ENCODE measurements around the gene RNF2.
"Not testable (repeated sequence)": the region's sequence is repeated elsewhere in the genome, so short reads cannot be mapped to it uniquely, and the experiment has no call there.

The RNF2 gene

DNA sequence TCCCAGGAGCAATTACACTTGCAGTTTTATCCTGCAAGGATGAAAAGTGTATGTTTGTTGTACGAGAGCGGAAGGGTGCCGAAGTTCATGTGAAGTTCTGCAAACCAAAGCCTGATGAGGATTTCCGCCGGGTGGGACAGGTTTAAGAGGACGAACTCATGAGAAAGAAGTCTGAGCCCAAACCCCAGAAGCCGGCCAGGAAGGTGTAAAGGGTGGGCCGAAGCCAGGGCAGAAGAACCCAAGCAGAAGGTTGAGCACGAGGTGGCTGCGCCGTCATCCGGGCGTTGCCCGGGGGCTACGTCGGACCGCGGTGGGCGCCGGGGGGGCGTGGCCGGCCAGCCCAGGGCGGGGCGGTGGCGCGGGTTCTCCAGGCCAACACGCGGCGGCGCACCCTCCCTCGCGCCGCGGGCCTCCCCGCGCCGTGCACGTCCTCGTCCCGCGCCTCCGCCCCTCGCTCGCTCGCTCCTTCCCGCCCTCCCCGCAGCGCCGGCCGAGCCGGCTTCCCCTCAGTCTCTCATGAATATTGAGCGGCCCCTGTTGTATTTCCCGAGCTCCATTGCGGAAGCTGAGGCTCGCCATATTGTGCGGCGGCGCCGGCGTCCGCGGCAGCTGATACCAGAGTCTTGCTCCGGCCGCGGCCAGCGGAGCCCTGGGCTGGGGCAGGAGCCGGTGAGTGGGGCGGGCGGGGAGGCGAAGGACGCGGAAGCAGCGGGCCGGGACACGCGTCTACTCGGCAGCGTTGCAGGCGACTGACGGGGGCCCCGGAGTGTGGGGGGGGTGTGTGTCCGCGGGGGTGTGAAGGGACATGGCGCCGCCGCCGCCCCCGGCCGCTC is at the start of gene RNF2:
Gene RNF2 (plus strand): TSS at position 578 of the 833 bp plus-strand sequence. CDS start 41,996 bp downstream, outside the sequence.
- peak; percentile 73 for DNase-seq

- DNase-seq, result not testable (repeated sequence)
Measured at GRCh38 chr1:184999974-185000373, 45.4 kb upstream of the RNF2 start.

DNA sequence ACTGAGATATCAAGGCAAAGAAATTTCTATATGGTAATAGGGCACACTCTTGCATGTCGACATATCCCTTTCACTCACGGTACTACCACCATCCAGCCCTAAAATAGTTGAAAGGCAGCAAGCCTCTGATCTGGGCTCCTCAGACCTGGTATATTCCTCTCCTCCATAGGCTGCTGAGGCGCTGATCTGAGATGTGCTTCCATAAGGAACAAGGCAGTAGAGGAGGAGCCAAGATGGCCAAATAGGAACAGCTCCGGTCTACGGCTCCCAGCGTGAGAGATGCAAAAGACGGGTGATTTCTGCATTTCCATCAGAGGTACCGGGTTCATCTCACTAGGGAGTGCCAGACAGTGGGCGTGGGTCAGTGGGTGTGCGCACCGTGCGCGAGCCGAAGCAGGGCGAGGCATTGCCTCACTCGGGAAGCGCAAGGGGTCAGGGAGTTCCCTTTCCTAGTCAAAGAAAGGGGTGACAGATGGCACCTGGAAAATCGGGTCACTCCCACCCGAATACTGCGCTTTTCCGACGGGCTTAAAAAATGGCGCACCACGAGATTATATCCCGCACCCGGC is 44.0 kb upstream of the RNF2 start:
- not testable (repeated sequence) for DNase-seq

DNA sequence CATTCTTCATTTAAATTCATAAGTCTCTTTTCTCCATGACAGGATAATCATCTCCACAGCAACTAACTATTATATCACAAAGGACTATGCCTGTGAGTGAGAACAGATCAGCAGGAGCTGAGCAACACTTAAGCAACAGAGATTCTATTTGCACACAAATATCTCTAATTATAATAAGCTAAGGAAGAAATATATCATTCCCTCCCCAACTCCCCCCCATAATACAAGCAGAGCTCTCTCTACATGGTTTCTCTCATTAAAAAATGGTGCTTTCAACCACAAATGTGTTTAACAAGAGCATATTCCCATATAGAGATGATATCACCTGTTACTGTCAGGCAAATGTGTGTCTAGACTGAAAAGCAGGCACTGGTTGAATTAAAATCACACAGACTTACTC is 36.5 kb upstream of the RNF2 start:
- DNase-seq, result no peak

DNA sequence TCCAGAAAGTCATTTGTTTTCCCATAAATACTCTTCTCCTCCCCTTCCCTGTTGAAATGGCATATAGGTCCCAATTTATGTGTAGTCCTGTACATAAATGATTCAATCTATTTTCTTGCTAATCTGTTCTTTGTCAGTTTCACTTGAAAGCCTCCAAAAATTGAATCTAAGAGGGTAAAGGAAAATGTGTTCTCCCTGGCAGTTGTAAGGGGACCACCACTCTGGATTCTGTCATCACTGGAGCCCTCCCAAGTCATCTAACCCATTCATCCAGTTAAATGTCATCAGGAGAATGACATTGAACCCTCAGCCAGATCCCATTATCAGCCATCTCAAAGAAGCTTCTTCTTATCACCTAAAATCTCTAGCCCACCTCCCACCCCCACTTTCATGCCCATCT is 35.0 kb upstream of the RNF2 start:
- DNase-seq, result no peak

DNA sequence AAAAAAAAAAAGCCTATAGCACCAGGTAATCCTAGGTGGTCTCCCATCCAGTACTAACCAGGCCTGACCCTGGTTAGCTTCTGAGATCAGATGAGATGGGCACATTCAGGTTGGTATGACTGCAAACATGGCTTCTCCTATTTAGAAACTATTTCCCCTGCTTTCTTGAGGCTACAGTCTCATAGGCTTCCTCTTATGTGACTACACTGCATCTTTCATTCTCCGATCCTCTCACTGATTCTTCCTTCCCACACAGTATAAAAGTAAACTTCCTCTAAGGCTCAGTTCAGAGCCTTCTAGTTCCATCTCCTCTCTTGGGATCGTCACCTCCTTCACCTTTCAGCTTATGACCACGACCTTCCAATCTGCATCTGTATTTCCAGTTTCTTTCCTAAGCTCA is 30.4 kb upstream of the RNF2 start:
- no peak for DNase-seq

- DNase-seq, result no peak
Measured at GRCh38 chr1:185015631-185016030, 29.7 kb upstream of the RNF2 start.

DNA sequence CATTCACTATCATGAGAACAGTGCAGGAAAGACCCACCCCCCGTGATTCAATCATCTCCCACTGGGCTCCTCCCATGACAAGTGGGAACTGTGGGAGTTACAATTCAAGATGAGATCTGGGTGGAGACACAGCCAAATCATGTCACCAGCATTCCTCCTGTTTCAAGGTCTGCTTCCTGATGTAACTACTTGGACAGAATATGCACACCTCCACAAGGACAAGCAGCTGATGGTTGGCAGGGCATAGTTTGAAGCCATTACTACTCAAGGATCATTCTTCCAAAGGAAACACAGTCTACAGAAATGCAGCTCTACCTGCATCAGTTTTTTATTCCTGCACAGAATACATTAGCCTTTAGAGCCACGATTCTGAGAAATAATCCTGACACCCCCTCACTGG is 28.5 kb upstream of the RNF2 start:
- DNase-seq, result no peak

DNA sequence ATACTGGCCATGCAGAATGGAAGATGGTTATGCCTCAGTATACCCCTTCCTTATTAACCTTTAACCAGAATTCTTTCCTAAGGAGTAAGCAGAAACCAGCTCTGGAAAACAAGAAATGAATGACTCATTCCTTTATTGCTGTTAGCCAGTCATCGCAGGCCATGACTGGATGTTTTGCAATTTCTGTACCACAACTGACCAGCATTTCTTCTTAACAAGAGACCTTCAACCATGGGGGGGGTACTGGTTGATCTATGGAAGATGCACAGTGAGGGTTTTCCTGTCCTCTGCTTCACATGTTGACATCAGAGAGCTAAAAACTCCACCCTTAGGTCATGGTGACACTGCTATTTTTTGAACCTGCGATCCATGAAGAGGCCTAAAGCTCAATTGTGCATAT is 28.0 kb upstream of the RNF2 start:
- DNase-seq, result no peak

- no peak for DNase-seq
Measured at GRCh38 chr1:185017966-185018365, 27.4 kb upstream of the RNF2 start.

DNA sequence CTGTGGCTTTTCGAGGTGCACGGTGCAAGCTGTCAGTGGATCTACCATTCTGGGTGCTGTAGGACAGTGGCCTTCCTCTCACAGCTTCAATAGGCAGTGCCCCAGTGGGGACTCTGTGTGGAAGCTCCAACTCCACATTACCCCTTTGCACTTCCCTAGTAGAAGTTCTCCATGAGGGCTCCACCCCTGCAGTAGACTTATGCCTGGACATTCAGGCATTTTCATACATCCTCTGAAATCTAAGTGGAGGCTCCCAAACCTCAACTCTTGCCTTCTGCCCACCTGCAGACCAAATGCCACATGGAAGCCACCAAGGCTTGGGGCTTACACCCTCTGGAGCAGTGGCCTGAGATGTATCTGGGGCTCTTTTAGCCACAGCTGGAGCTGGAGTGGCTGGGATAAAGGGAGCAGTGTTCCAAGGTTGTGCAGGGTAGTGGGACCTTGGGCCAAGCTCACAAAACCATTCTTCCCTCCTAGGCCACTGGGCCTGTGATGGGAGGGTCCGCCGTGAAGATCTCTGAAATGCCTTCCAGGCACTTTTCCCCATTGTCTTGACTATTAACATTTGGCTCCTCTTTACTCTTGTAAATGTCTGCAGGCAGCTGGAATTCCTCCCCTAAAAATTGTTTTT is 18.0 kb upstream of the RNF2 start:
- no peak for DNase-seq

DNA sequence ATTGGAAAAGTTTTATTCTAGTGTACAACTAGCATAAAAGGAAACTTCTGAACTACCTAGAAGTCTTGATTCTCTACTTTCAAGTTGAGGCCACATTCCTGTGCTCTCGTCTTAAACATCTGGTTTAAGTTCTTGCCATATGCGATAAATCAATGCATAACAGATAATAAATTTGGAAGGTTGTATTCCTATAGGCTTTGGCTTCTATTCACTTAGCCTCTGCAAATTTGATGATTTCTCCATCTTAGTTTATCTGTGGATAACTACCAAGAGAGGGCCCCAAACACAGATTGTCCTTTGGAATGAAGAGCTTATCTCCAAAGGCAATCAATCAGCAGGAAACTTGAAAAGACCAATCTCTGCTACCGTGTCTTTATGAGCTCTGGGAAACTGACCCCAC is 11.7 kb upstream of the RNF2 start:
- DNase-seq, result no peak

- DNase-seq, result no peak
Measured at GRCh38 chr1:185035258-185035657, 10.1 kb upstream of the RNF2 start.

GRCh38 chr1:185038813-185039376 is 6.5 kb upstream of the RNF2 start:
- DNase-seq, result no peak

GRCh38 chr1:185039726-185040407 is 5.5 kb upstream of the RNF2 start:
- no peak for DNase-seq

DNA sequence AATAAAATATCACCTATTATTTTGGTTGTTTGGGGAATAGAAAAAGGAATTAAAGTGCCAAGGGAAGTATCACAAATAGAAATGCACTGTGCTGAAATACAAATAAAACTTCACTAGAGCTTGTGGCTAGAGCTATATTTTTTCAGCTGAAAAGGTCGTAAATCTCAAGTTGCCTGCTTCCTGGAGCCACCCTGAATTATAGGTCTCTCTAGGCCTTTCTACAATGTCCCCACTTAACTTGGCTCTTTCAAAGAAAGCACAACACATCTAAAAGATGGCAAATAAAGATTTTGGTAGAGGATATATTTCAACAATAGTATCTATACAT is 5.0 kb upstream of the RNF2 start:
- DNase-seq, result peak; percentile 31

DNA sequence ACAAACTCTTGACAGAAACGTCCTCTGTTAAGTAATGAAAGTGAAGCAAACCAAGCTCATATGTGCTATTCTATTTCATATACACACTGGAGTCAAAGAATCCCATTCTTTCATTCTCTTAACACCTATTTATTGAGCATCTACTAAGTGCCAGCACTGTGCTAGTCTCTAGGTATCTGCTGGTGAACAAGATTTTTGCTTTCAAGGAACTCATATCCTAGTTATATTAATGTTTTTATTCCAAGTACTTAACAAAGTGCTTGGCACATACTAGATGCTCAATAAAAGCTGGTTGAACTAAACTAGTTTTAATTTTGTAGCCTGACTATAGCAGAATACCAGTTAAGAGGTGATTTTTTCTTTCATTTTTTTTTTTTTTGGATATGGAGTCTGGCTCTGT is 3.6 kb upstream of the RNF2 start:
- DNase-seq, result no peak

GRCh38 chr1:185042737-185043136 is 2.6 kb upstream of the RNF2 start:
- no peak for DNase-seq

GRCh38 chr1:185044387-185044786 is 971 bp upstream of the RNF2 start:
- no peak for DNase-seq

- DNase-seq, result no peak
Measured at GRCh38 chr1:185045814-185046492, 595 bp downstream of the RNF2 start.

GRCh38 chr1:185046668-185047067 is 1.3 kb downstream of the RNF2 start:
- no peak for DNase-seq

- DNase-seq, result no peak
Measured at GRCh38 chr1:185049670-185050069, 4.3 kb downstream of the RNF2 start.
